Tibial nerve (tissue), 4 donors: Measurements from ENCODE around the gene SLBP. TPM values are rescaled to one million over a fixed set of nuclear protein-coding genes. Genes with fewer than 3 reads are reported as not detected.

Experiments
- DNase-seq, 2 donors: peaks; one replicate each; pipeline ENCODE4 v3.0.0-alpha.2; 2019; ENCODE audit warnings: low spot score in 2 of 2
- H3K27ac ChIP-seq, 4 donors: fragments of 200-600 bp; sonication (generic) in 3 of 4; one replicate each; pipeline ENCODE4 v1.5.1; 2017 to 2019; ENCODE audit warnings: mild to moderate bottlenecking in 1 of 4
- H3K27me3 ChIP-seq, 2 donors: fragments of 200-600 bp; sonication (generic) in 1 of 2; one replicate each; pipeline versions ENCODE4 v1.5.1 to v1.6.0; 2017 to 2019
- H3K36me3 ChIP-seq, 3 donors: fragments of 200-600 bp; sonication (generic); one replicate each; pipeline ENCODE4 v1.5.1; 2018 to 2019
- H3K4me1 ChIP-seq, 4 donors: fragments of 200-600 bp; sonication (generic) in 3 of 4; one replicate each; pipeline ENCODE4 v1.5.1; 2017 to 2019
- H3K4me3 ChIP-seq, 4 donors: fragments of 200-600 bp; sonication (generic) in 3 of 4; one replicate each; pipeline ENCODE4 v1.5.1; 2017 to 2019; ENCODE audit warnings: mild to moderate bottlenecking in 1 of 4, moderate library complexity in 1 of 4
- H3K9me3 ChIP-seq, 4 donors: fragments of 200-600 bp; sonication (generic) in 3 of 4; one replicate each; pipeline ENCODE4 v1.5.1; 2017 to 2019
- CTCF ChIP-seq, 5 experiments: fragments of 200-600 bp in 3 of 5; fragments of 450-650 bp in 2 of 5; sonication (generic) in 3 of 5; IDR thresholded peaks; one replicate each; pipeline ENCODE4 v1.5.1; 2016 to 2019; ENCODE audit warnings: antibody characterized with exemption in 5 of 5, mild to moderate bottlenecking in 3 of 5, moderate library complexity in 2 of 5
- EP300 ChIP-seq, 2 donors: sonication (generic); formaldehyde crosslinking; IDR thresholded peaks; one replicate each; pipeline ENCODE4 v1.6.1; 2017; ENCODE audit warnings: antibody characterized with exemption in 2 of 2, mild to moderate bottlenecking in 1 of 2
- POLR2A ChIP-seq, 2 donors: fragments of 450-650 bp; IDR thresholded peaks; one replicate each; pipeline ENCODE4 v1.6.1; 2017; ENCODE audit warnings: antibody characterized with exemption in 2 of 2, mild to moderate bottlenecking in 2 of 2, moderate library complexity in 2 of 2
- WGBS, 2 donors: methylation state at CpG; one replicate each; pipeline ENCODE4 v1.1.5; 2018; 5-methylcytosine and 5-hydroxymethylcytosine counted together
- total RNA-seq, 4 donors: library from RNA; depleted of rRNA; stranded (reverse); fragments of >200 nt; gene quantifications; one replicate each; pipeline ENCODE4 v1.1.0, GENCODE V29; 2016

Gene SLBP
- total RNA-seq, 4 donors from 2014 or later, result 41.7 to 55.9 (median 53.5) TPM

GRCh38 chr4:1756079-1756478 lies 44.0 kb upstream of the SLBP start:
- WGBS, 2 donors, result 72 to 77% methylated on average over 10 to 16 of the region's 18 CpGs
- no peak for DNase-seq
- TF ChIP-seq POLR2A (IDR thresholded peaks at IDR 0.05) (no peak), CTCF (IDR thresholded peaks at IDR 0.05) (no peak), EP300 (IDR thresholded peaks at IDR 0.05) (no peak)
- Histone ChIP-seq H3K4me3 (no peak overlapping the region), H3K36me3 (no peaks in the 10 kb centered on the region), H3K4me1 (peaks cover 0 to 22% (median 11%) of the 10 kb centered on the region in 4 donors), H3K27me3 (no peaks in the 10 kb centered on the region), H3K27ac (no peak overlapping the region), H3K9me3 (no peaks in the 10 kb centered on the region)

GRCh38 chr4:1755297-1755696 lies 43.2 kb upstream of the SLBP start:
- H3K36me3 ChIP-seq, result no peaks in the 10 kb centered on the region
- H3K9me3 ChIP-seq, result no peaks in the 10 kb centered on the region
- WGBS, 2 donors, result 65 to 71% methylated on average over 16 to 17 of the region's 17 CpGs
- TF ChIP-seq CTCF (IDR thresholded peaks at IDR 0.05), result no peak
- no peak for DNase-seq
- H3K27me3 ChIP-seq, result no peaks in the 10 kb centered on the region
- H3K27ac ChIP-seq, result no peak overlapping the region
- H3K4me3 ChIP-seq, result no peak overlapping the region
- H3K4me1 ChIP-seq, result peaks cover 0 to 14% (median 9%) of the 10 kb centered on the region in 4 donors

- Histone ChIP-seq H3K4me3 (no peak overlapping the region), H3K27me3 (peaks cover 0 to 8% of the 10 kb centered on the region in 2 donors), H3K9me3 (no peaks in the 10 kb centered on the region), H3K27ac (no peak overlapping the region), H3K4me1 (peaks cover 0 to 14% (median 9%) of the 10 kb centered on the region in 4 donors), H3K36me3 (no peaks in the 10 kb centered on the region)
- 93% methylated on average over 5 of the region's 5 CpGs for WGBS, 2 donors
- DNase-seq, result no peak
- TF ChIP-seq CTCF (IDR thresholded peaks at IDR 0.05), result no peak
- TF ChIP-seq EP300 (IDR thresholded peaks at IDR 0.05), result no peak
- TF ChIP-seq POLR2A (IDR thresholded peaks at IDR 0.05), result no peak
These were observed 42.2 kb upstream of the SLBP start for GRCh38 chr4:1754336-1754735.

GRCh38 chr4:1753697-1754311 lies 41.7 kb upstream of the SLBP start:
- Histone ChIP-seq H3K9me3 (no peaks in the 10 kb centered on the region), H3K4me3 (no peak overlapping the region), H3K36me3 (no peaks in the 10 kb centered on the region), H3K4me1 (peaks cover 0 to 14% (median 9%) of the 10 kb centered on the region in 4 donors), H3K27me3 (peaks cover 0 to 9% of the 10 kb centered on the region in 2 donors), H3K27ac (no peak overlapping the region)
- no peak for DNase-seq
- TF ChIP-seq EP300 (IDR thresholded peaks at IDR 0.05) (no peak), CTCF (IDR thresholded peaks at IDR 0.05) (no peak), POLR2A (IDR thresholded peaks at IDR 0.05) (no peak)
- WGBS, 2 donors, result 83 to 84% methylated on average over 2 to 10 of the region's 15 CpGs

GRCh38 chr4:1753294-1753696 lies 41.2 kb upstream of the SLBP start:
- Histone ChIP-seq H3K4me3 (no peak overlapping the region), H3K9me3 (no peaks in the 10 kb centered on the region), H3K36me3 (no peaks in the 10 kb centered on the region), H3K27ac (no peak overlapping the region), H3K4me1 (peaks cover 0 to 19% (median 12%) of the 10 kb centered on the region in 4 donors), H3K27me3 (peaks cover 0 to 14% of the 10 kb centered on the region in 2 donors)
- no peak for DNase-seq
- 69 to 77% methylated on average over 5 to 10 of the region's 10 CpGs for WGBS, 2 donors
- TF ChIP-seq POLR2A (IDR thresholded peaks at IDR 0.05) (no peak), EP300 (IDR thresholded peaks at IDR 0.05) (no peak), CTCF (IDR thresholded peaks at IDR 0.05) (no peak)
